HEK293T (cell line): ENCODE results near the gene NOL3.

ENCODE experiments used
- BHLHE40 ChIP-seq: fragments of 450-650 bp; IDR thresholded peaks from 2 replicates; pipeline ENCODE4 v1.6.1; 2016; ENCODE audit warnings: mild to moderate bottlenecking, moderate library complexity, borderline replicate concordance
- ELF4 ChIP-seq: fragments of 450-650 bp; IDR thresholded peaks from 2 replicates; pipeline ENCODE4 v1.6.1; 2017; ENCODE audit warnings: antibody characterized with exemption
- FOXA1 ChIP-seq: fragments of 450-650 bp; IDR thresholded peaks from 2 replicates; pipeline ENCODE4 v1.6.1; 2016; ENCODE audit warnings: mild to moderate bottlenecking
- FOXK2 ChIP-seq: fragments of 450-650 bp; IDR thresholded peaks from 2 replicates; pipeline ENCODE4 v1.6.1; 2016; ENCODE audit warnings: mild to moderate bottlenecking
- FOXM1 ChIP-seq: fragments of 450-650 bp; IDR thresholded peaks from 2 replicates; pipeline ENCODE4 v1.6.1; 2017; ENCODE audit warnings: mild to moderate bottlenecking, borderline replicate concordance
- L3MBTL2 ChIP-seq: fragments of 450-650 bp; conservative IDR thresholded peaks from 2 replicates; pipeline ENCODE4 v1.6.1; 2016; ENCODE audit warnings: mild to moderate bottlenecking
- LEF1 ChIP-seq: fragments of 450-650 bp; IDR thresholded peaks from 2 replicates; pipeline ENCODE4 v1.6.1; 2017; ENCODE audit warnings: mild to moderate bottlenecking, borderline replicate concordance
- NFRKB ChIP-seq: fragments of 450-650 bp; IDR thresholded peaks from 2 replicates; pipeline ENCODE4 v1.6.1; 2016; ENCODE audit warnings: mild to moderate bottlenecking, moderate library complexity
- PKNOX1 ChIP-seq: fragments of 450-650 bp; IDR thresholded peaks from 2 replicates; pipeline ENCODE4 v1.6.1; 2016
- SP1 ChIP-seq: fragments of 450-650 bp; IDR thresholded peaks from 2 replicates; pipeline ENCODE4 v1.6.1; 2017
- ZNF384 ChIP-seq: fragments of 450-650 bp; IDR thresholded peaks from 2 replicates; pipeline ENCODE4 v1.6.1; 2016

GRCh38 chr16:67163999-67164558, 6.3 kb upstream of the NOL3 start:
- TF ChIP-seq FOXM1 (no peak), NFRKB (no peak), L3MBTL2 (no peak), FOXK2 (no peak), PKNOX1 (no peak), LEF1 (no peak), ELF4 (no peak), BHLHE40 (no peak), ZNF384 (no peak), SP1 (no peak), FOXA1 (no peak)
